GM04504 (cell line): ENCODE measurements around the gene SOWAHC.

Experiments
- DNase-seq: peaks from one replicate; pipeline ENCODE4 v3.0.0-alpha.2; 2012; ENCODE audit warnings: low read depth

The SOWAHC gene

GRCh38 chr2:109647636-109648035, 33.5 kb downstream of the SOWAHC start:
- no peak for DNase-seq

DNA sequence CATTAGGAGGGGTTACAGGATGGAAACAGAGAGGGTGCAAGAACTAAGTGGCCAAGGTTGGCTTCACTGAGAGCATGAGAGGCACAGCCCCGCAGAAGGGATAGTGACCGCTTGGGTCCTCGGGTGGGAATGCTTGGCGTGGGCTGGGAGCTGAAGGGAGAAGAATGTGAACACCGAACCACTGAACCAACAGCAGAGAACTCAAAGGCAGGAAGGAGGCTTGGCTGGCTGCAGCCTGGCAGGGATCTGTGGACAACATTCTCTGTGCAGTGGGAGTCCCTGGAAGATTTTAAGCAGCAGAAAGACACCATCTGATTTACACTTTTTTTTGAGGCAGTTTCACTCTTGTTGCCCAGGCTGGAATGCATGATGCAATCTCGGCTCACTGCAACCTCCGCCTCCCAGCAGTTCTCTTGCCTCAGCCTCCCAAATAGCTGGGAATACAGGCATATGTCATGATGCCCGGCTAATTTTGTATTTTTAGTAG, 33.9 kb downstream of the SOWAHC start:
- no peak for DNase-seq

DNA sequence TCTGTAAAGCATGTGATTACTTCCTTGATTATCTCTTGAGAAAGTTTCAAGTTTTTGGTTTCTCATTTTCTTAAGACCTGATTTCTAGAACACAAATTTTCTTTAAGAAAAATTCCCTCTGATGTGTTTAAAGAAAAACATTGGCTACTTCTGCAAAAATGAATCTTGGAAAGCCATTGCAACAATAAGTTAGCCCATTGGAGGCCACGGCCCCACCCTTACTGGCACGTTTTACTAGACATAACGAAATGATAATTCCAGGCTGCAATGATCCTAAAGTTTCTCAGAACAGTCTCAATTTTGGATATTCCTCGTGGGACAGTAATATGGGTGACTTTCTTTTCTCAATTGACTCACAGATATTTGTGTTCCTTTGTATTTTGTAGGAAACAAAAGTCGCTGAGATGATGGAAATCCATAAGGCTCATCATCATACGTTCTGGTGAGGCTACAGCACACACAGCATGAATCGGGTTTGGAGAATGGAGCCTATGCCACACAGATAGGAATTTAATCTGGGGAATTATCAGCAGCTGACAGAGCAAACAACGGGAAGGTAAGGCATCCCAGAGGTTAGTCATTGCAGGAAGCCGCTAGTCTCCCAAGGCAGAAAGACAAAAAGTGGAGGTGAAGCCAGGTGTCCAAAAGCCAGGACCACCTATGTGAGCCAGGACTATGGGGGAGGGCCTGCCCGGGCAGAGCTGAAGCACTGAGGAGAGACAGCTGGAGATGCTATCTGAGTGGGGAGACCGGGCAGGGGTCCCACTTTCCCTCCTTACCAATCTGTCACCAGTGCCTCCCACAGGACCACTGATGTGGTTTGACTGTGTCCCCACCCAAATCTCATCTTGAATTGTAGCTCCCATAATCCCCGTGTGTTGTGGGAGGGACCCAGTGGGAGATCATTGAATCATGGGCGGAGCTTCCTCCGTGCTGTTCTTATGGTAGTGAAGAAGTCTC, 35.9 kb downstream of the SOWAHC start:
- DNase-seq: no peak

- DNase-seq: no peak
Measured at GRCh38 chr2:109654326-109655050, 40.3 kb downstream of the SOWAHC start.

- no peak for DNase-seq
Measured at GRCh38 chr2:109655287-109655686, 41.1 kb downstream of the SOWAHC start.

DNA sequence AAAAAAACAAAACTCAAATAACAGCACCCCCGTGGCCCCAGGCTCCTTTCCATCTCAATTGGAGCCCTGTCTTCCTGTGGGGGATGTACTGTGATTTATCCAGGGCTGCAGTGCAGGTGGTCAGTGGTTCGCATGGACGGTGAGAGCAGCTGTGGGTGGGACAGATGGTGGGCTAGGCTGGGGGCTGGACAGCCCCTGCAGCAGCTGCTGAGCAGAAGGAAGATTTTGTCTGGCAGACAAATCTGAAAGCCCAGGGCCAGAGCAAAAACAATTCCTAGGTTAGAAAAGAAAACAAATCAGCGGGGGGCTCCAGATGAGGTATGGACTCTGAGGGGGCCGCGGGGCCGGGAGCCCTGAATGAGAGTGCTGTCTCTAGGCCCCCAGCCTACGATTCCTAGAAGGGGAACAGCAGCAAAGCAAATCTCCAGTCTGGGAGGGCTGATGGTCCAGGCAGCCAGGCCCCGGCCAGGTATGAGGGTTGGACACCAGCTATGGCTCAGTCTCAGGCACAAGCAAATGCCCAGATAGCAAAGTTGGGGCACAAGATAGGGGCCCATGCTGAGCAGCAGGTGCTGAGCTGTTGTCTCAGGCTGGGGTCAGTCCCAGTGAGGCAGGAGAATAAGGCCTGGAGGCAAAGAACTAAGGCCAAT, 45.4 kb downstream of the SOWAHC start:
- DNase-seq: no peak

GRCh38 chr2:109660046-109660860, 46.1 kb downstream of the SOWAHC start:
- no peak for DNase-seq

DNA sequence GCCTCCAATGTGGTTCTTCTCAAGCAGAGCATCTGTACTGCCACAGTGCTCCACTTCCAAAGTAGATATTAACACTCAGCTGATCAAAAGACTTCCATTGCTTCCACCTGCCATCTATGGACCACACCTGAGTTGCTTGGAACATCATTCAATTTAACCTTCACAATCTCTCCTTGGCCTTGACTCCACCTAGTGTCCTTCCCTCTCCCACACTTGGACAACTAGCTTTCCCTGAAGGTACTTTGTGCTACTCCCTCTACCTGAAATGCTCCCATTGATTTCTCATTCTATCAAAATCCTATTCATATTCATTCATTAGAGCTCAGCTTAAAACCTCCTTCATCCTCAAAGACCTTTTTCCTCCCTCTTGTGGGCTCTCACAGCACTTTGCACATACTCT, 48.7 kb downstream of the SOWAHC start:
- DNase-seq: no peak

- peak; percentile 48 for DNase-seq
Measured at GRCh38 chr2:109663721-109664120, 49.6 kb downstream of the SOWAHC start.

DNA sequence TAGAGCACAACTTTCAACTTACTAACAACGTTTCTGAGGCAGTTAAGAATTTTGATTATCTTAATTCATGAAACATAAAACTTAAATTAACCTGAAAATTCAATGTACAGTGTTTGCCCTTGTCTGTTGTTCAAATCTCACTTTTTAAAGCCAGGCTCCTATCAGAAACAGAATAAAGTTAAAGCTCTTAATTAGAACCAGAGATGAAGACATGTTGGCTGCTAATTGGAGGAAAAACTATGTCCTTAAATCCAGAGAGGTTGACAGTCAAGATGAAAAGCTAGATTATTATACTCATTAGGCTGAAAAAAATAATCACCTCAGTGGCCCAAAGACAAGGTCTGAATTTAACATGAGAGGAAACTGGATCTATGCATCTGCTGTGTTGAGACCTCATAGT, 52.3 kb downstream of the SOWAHC start:
- DNase-seq: no peak
